Chondrocyte (in vitro differentiated cells): ENCODE data around the gene TENM3. TPM values are rescaled to one million over a fixed set of nuclear protein-coding genes. Genes with fewer than 3 reads are reported as not detected.

ENCODE experiments used
- DNase-seq: peaks from one replicate; pipeline ENCODE4 v3.0.0; 2021; ENCODE audit warnings: mixed read lengths, low spot score
- H3K27ac Mint-ChIP-seq: one replicate; pipeline ENCODE4 v1.8.0; 2021; ENCODE audit warnings: mild to moderate bottlenecking, moderate library complexity, mixed read lengths; ENCODE audit not compliant: unreplicated experiment
- H3K27me3 Mint-ChIP-seq: 2 replicates; pipeline ENCODE4 v1.8.0; 2021; ENCODE audit warnings: low read depth, mixed read lengths
- H3K36me3 Mint-ChIP-seq: 2 replicates; pipeline ENCODE4 v1.8.0; 2021; ENCODE audit warnings: low read depth, mixed read lengths
- H3K4me1 Mint-ChIP-seq: 2 replicates; pipeline ENCODE4 v1.8.0; 2021; ENCODE audit warnings: low read depth, mild to moderate bottlenecking, mixed read lengths
- H3K4me3 Mint-ChIP-seq: one replicate; pipeline ENCODE4 v1.8.0; 2021; ENCODE audit warnings: mild to moderate bottlenecking, moderate library complexity, mixed read lengths; ENCODE audit not compliant: unreplicated experiment
- H3K9me3 Mint-ChIP-seq: 2 replicates; pipeline ENCODE4 v1.8.0; 2021; ENCODE audit warnings: low read depth, mixed read lengths
- total RNA-seq: library from RNA; stranded (reverse); gene quantifications from 3 replicates; pipeline ENCODE4 v1.2.1, GENCODE V29; 2021
- TF ChIP-seq, protein P1 (sequence below): fragments of 200-600 bp; sonication (generic); IDR thresholded peaks from 2 replicates; pipeline ENCODE4 v1.5.0; 2021; ENCODE audit warnings: antibody characterized with exemption, mild to moderate bottlenecking, moderate library complexity

The TENM3 gene
- total RNA-seq, 1 donor from 2014 or later: 87.6 TPM

DNA sequence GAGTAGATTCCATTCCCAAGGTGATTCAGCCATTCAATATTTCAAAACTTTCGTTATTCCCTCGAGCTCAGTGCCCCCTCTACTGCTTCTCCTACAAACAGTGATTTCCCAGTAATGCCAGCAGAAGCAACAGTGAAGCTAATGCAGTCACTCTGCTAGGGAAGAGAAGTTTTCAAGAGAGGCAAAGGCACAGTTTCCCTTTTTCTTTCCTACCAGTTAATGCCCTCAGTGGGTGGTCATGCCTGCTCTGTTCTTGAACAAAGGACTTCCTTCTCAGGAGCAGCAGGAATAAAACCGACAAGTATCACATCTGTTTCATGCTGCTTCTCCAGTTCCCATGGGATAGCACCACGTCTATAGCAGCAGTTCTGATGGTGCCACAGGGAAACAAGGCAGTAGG, 317.2 kb downstream of the TENM3 start:
- TF ChIP-seq, protein P1, sequence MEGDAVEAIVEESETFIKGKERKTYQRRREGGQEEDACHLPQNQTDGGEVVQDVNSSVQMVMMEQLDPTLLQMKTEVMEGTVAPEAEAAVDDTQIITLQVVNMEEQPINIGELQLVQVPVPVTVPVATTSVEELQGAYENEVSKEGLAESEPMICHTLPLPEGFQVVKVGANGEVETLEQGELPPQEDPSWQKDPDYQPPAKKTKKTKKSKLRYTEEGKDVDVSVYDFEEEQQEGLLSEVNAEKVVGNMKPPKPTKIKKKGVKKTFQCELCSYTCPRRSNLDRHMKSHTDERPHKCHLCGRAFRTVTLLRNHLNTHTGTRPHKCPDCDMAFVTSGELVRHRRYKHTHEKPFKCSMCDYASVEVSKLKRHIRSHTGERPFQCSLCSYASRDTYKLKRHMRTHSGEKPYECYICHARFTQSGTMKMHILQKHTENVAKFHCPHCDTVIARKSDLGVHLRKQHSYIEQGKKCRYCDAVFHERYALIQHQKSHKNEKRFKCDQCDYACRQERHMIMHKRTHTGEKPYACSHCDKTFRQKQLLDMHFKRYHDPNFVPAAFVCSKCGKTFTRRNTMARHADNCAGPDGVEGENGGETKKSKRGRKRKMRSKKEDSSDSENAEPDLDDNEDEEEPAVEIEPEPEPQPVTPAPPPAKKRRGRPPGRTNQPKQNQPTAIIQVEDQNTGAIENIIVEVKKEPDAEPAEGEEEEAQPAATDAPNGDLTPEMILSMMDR: peak; percentile 78
- Mint-ChIP-seq H3K36me3 (peaks cover 3% of the 10 kb centered on the region), H3K27me3 (no peaks in the 10 kb centered on the region), H3K27ac (peak overlapping the region; percentile 94), H3K4me1 (peaks cover 49% of the 10 kb centered on the region), H3K4me3 (peak overlapping the region; percentile 56), H3K9me3 (no peaks in the 10 kb centered on the region)
- no peak for DNase-seq

- TF ChIP-seq, protein P1: no peak
- no peaks in the 10 kb centered on the region for H3K9me3 Mint-ChIP-seq
- no peak overlapping the region for H3K4me3 Mint-ChIP-seq
- H3K27me3 Mint-ChIP-seq: no peaks in the 10 kb centered on the region
- H3K4me1 Mint-ChIP-seq: peaks cover 36% of the 10 kb centered on the region
- H3K27ac Mint-ChIP-seq: no peak overlapping the region
- H3K36me3 Mint-ChIP-seq: peaks cover 5% of the 10 kb centered on the region
- DNase-seq: no peak
Measured at GRCh38 chr4:182562350-182562749, 319.1 kb downstream of the TENM3 start.

DNA sequence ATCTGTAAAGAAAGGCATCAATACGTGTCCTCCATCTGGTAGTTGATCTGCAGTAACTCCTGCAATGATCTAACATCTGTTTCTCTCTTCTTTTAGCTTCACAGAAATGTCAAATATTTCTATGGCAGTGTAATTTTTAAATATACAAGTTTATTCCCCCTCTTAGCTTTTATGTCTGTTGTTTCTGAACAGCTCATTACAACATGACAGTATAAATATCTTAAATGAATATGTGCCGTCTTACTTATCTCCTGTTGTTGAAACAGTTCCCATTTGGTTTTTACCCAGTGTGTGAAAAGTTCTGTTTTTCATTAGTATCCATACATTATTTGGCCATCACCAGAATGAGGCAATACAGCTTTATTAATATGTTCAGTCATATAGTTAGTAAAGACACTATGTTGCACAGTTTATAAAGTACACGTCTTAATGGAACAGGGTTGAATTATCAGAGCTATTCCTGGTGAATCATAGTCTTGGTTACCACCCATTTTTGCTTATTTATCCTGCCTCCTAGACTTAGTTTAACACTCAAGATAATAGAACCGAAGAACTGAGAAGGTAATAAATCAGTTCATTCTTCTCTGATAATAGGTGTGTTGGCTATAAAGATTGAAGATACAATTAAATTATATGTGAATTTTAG, 321.6 kb downstream of the TENM3 start:
- Mint-ChIP-seq H3K4me1 (peaks cover 34% of the 10 kb centered on the region), H3K9me3 (no peaks in the 10 kb centered on the region), H3K27ac (no peak overlapping the region), H3K4me3 (no peak overlapping the region), H3K36me3 (peaks cover 6% of the 10 kb centered on the region), H3K27me3 (no peaks in the 10 kb centered on the region)
- no peak for DNase-seq
- TF ChIP-seq, protein P1: no peak

GRCh38 chr4:182567119-182567518, 323.9 kb downstream of the TENM3 start:
- Mint-ChIP-seq H3K4me1 (peaks cover 23% of the 10 kb centered on the region), H3K27me3 (no peaks in the 10 kb centered on the region), H3K27ac (no peak overlapping the region), H3K4me3 (no peak overlapping the region), H3K36me3 (peaks cover 8% of the 10 kb centered on the region), H3K9me3 (no peaks in the 10 kb centered on the region)
- TF ChIP-seq, protein P1: no peak
- no peak for DNase-seq

GRCh38 chr4:182569561-182569960, 326.4 kb downstream of the TENM3 start:
- no peaks in the 10 kb centered on the region for H3K27me3 Mint-ChIP-seq
- no peak overlapping the region for H3K4me3 Mint-ChIP-seq
- no peaks in the 10 kb centered on the region for H3K9me3 Mint-ChIP-seq
- H3K27ac Mint-ChIP-seq: no peak overlapping the region
- no peak for DNase-seq
- TF ChIP-seq, protein P1: no peak
- peaks cover 9% of the 10 kb centered on the region for H3K4me1 Mint-ChIP-seq
- H3K36me3 Mint-ChIP-seq: peaks cover 5% of the 10 kb centered on the region
